Measurements from ENCODE around the gene CREB3L4.
"Not testable (repeated sequence)": the region's sequence is repeated elsewhere in the genome, so short reads cannot be mapped to it uniquely, and the experiment has no call there.

Gene CREB3L4

GRCh38 chr1:153958111-153958960 is 9.4 kb upstream of the CREB3L4 start, which contains the start of gene CRTC2:
Gene CRTC2 (minus strand): TSS chr1:153958612. CDS start chr1:153958497, 115 bp downstream.
- DNase-seq (ENCODE audit: low read depth, low spot score): peak; percentile 99

GRCh38 chr1:153958961-153959260 is 8.8 kb upstream of the CREB3L4 start:
- no peak for DNase-seq (ENCODE audit: low read depth, low spot score)

DNA sequence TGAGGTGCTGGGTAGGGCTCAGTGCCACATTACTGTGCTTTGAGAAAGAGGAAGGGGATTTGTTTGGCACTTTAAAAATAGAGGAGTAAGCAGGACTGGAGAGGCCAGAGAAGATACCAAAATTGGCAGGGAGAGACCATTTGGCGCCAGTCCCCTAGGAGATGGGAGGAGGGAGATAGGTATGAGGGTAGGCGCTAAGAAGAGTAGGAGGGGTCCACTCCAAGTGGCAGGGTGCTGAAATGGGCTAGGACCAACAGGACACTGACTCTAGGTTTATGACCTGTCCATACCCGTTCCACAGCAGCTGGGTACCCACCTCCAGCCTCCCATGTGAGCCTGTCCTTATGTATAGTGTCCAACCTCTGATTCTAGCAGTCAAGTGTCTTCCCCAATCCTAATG is 8.2 kb upstream of the CREB3L4 start:
- no peak for DNase-seq (ENCODE audit: low read depth, low spot score)

DNA sequence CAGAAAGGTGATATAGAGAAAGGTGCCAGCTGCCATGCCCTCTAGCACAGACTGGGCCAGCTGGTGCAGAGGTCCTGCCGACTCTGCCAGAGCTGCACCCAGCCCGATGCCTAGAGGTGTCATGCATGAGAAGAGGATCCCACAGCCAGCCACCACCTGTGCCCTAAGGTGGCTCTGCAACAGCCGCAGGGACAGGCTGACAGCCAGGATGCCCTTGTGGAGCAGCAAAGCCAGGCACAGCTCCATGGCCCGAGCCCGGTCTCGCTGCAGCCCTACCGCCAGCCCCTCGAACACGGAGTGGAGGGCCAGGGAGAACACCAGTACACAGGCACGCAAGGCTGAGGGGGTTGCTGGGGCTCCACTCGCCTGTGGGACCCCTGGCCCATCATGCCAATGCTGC is 7.5 kb upstream of the CREB3L4 start:
- DNase-seq (ENCODE audit: low read depth, low spot score): no peak

- no peak for DNase-seq (ENCODE audit: low read depth, low spot score)
These were observed 6.3 kb upstream of the CREB3L4 start for GRCh38 chr1:153961421-153961820.

- peak; percentile 62 for DNase-seq (ENCODE audit: low read depth, low spot score)
These were observed 5.3 kb upstream of the CREB3L4 start for GRCh38 chr1:153962088-153963029.

GRCh38 chr1:153963030-153963849 is 4.5 kb upstream of the CREB3L4 start, which contains the start of gene SLC39A1:
Gene SLC39A1 (minus strand): TSS chr1:153963537. CDS start chr1:153962715, 822 bp downstream.
- DNase-seq (ENCODE audit: low read depth, low spot score): peak; percentile 99

DNA sequence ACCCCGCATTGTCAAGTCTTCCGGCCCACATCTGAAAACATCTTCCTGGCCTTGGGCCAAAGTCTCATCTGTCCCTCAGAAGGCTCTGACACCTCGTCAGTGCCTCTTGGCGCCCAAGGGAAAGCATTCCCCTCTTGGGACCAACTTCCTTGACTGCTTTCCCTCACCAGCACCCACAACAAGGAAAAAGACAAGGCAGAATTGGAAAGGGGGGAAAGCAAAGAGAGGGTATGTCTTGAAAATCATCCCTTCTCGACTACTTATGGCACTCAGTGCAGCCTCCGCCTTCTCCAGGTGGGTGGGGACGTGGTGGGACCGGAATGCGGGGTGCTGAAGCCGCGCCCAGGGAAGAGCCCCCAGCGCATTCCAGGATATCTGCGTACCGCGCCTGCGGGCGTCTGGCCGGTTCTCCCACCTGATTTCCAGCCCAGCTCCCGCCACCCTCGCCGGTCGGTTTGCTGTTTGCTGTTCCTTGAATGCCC is 3.8 kb upstream of the CREB3L4 start:
- DNase-seq (ENCODE audit: low read depth, low spot score): peak; percentile 71

DNA sequence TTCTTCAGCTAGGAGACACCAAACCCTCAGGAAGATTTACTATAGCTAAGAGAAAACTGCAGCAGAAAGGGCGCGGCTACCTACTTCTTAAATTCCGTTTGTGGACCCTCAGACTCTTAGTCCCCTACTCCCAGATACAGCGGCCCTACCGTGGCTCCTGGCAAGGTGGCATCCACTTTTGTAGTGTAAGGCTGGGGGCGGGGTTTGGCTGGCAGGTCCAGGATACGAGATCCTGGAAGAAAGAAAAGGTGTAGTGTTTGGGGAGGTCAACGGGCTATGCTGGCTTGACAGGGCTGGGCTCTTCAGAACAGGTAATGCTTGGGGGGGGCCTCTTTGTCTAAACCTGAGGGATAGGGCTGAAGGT is 280 bp downstream of the CREB3L4 start:
- DNase-seq (ENCODE audit: low read depth, low spot score): no peak

- no peak for DNase-seq (ENCODE audit: low read depth, low spot score)
These were observed 706 bp downstream of the CREB3L4 start for GRCh38 chr1:153968408-153968807.

DNA sequence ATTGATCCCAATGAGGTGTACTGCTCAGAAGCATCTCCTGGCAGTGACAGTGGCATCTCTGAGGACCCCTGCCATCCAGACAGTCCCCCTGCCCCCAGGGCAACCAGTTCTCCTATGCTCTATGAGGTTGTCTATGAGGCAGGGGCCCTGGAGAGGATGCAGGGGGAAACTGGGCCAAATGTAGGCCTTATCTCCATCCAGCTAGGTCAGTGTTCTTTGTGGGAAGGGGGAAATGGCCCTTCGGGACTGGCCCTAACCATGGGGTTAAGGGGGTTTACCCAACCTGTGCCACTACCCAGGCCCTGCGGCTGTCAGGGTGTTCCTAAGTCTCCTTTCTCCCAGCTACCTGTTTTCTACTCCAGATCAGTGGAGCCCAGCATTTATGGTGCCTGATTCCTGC is 1.3 kb downstream of the CREB3L4 start:
- DNase-seq (ENCODE audit: low read depth, low spot score): no peak

DNA sequence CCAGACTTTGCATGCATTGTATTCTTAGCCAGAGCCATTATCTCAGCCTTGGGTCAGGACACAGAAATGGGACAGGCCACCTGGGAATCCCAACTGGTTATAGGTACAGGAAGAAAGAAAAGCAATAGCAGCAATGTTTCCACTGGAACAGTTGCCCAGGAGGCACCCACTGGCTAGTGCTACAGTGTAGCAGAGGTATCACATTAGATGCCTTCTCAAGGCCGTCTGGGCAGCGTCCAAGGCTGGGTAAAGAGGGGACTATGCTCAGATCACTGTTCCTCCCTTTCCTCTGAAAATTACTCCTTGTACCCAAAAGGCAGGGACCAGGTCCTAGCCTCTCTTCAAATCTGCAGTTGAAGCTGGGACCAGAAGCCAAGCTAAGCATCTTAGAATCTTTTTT is 2.6 kb downstream of the CREB3L4 start:
- no peak for DNase-seq (ENCODE audit: low read depth, low spot score)

GRCh38 chr1:153973071-153973470 is 5.4 kb downstream of the CREB3L4 start:
- no peak for DNase-seq (ENCODE audit: low read depth, low spot score)

DNA sequence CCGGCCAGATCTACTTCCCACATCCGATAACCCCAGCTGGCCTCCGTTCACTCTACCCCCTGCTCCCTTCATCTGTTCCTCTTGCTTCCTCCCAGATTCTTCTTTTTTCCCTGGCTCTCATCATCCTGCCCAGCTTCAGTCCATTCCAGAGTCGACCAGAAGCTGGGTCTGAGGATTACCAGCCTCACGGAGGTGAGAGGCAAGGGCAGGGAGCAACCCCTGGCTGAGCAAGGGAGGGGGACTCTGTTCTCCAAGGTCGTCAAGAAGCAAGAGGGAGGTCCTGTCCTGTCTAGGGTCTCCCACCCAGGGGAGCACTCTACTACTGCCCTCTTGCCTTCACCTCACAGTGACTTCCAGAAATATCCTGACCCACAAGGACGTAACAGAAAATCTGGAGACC is 5.8 kb downstream of the CREB3L4 start:
- DNase-seq (ENCODE audit: low read depth, low spot score): no peak

DNA sequence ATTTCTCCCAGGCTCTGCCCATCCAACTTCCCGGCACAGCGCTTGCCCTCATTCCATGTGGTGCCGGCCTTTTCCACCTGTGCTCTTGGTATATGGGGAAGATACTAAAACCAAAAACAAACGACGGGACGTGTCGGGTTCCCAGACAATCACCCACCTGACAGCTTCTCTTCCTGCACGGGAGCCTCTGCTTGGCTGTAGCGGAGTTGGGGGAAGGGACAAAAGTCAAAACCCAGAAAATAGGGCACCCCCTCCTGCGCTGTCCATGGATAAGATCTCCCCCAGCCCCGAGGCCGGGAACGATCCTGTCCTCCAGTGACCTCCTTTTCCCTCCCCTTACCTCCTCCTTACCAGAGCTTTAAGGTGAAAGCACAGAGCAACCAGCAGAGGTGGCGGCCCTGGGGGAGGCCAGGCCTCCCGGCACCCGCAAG is 9.1 kb downstream of the CREB3L4 start:
- DNase-seq (ENCODE audit: low read depth, low spot score): peak; percentile 42

GRCh38 chr1:153977250-153978240 is 9.8 kb downstream of the CREB3L4 start, which contains the start of gene JTB:
Gene JTB (minus strand): TSS chr1:153977674. CDS start chr1:153977252, 422 bp downstream.
- DNase-seq (ENCODE audit: low read depth, low spot score): peak; percentile 92

DNA sequence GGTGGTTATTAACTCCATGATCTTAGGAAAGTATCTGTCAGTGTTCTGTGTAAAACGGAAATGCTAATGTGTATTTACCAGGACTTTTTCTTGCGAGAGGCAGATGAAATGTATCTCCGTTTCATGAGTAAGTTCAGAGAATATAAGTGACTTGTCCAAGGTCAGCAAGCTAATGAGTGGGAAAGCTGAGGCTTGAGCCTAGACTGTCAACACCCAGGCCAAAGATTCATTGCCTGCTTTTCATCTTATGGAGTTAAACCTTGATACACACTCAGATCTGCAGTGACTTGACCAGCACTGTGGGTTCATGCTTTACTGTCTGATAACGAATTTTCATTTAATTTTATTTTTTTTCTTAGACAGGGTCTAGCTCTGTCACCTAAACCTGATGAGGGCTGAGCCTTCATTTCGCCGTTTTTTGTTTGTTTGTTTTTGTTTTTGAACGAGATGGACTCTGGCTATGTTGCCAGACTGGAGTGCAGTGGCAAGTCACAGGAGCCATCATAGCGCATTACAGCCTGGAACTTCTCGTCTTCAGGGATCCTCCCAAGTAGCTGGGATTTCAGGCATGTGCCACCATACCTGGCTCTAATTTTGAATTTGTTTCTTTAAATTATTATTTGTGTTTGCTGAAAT is 10.7 kb downstream of the CREB3L4 start:
- no peak for DNase-seq (ENCODE audit: low read depth, low spot score)

GRCh38 chr1:153979091-153979490 is 11.4 kb downstream of the CREB3L4 start:
- not testable (repeated sequence) for DNase-seq (ENCODE audit: low read depth, low spot score)

DNA sequence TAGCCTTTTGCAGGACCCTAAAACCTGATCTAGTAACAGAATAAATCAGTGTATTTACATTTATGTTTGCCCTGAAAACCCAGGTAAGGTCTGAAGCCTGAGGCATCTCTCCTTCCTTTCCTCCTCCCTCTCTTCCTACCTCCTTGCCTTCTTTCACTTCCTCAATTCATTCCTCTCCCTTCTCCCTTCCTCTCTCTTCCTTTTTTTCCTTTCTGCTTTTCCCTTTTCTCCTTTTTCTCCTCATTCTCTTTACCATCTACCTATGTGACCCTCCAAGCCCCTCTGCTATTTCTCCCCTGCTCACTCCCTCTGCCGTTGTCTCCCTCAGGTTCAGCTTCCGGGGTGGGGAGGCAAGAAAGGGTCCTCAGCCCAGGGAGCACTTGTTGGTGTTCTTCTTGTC is 14.0 kb downstream of the CREB3L4 start:
- DNase-seq (ENCODE audit: low read depth, low spot score): not testable (repeated sequence)

All from astrocyte of the hippocampus (primary cell).